SK-N-SH (cell line): Measurements from ENCODE around the gene PRKCA. TPM values are rescaled to one million over a fixed set of nuclear protein-coding genes. Genes with fewer than 3 reads are reported as not detected.

Source experiments
- CTCF ChIA-PET: fragments of 300-600, 350-600 bp; formaldehyde crosslinking; extraction: SDS; loops from one replicate; lab custom pipeline; 2021; lab: Yijun Ruan, JAX
- POLR2A ChIA-PET: fragments of 350-600 bp; sonication (Branson Sonifier 250); formaldehyde crosslinking; extraction: SDS; loops from one replicate; lab custom pipeline; 2020; ENCODE audit warnings: antibody characterized with exemption, inconsistent platforms; lab: Yijun Ruan, JAX
- DNase-seq: peaks from one replicate; pipeline ENCODE4 v3.0.0; 2012
- H2AFZ ChIP-seq: fragments of 200-600 bp; sonication (generic); 2 replicates; pipeline ENCODE4 v1.8.1; 2016; ENCODE audit warnings: antibody characterized with exemption, mild to moderate bottlenecking, low read depth
- H3F3A ChIP-seq: fragments of 200-600 bp; sonication (generic); replicated peaks from 2 replicates; pipeline ENCODE3; 2016; ENCODE audit warnings: antibody characterized with exemption, mild to moderate bottlenecking; ENCODE audit not compliant: insufficient read depth
- H3K27ac ChIP-seq, 2 experiments: fragments of 200-500 bp in 1 of 2; fragments of 200-600 bp in 1 of 2; sonication (Bioruptor generic) in 1 of 2; sonication (generic), shearing (Covaris generic) in 1 of 2; 2 replicates each; pipeline versions ENCODE4 v1.5.1 to v1.6.1; 2014 to 2016; ENCODE audit warnings: low read depth in 2 of 2, inconsistent platforms in 1 of 2, low read length in 1 of 2, mild to moderate bottlenecking in 1 of 2, mixed read lengths in 1 of 2
- H3K27me3 ChIP-seq: fragments of 200-600 bp; sonication (generic), shearing (Covaris generic); 2 replicates; pipeline ENCODE4 v1.6.1; 2016; ENCODE audit warnings: mixed run types; ENCODE audit not compliant: insufficient read depth
- H3K36me3 ChIP-seq, 2 experiments: fragments of 200-500 bp in 1 of 2; fragments of 200-600 bp in 1 of 2; sonication (Bioruptor generic) in 1 of 2; sonication (generic) in 1 of 2; replicated peaks in 1 of 2; 2 replicates each; pipeline versions ENCODE3 to v1.5.1; 2014 to 2016; ENCODE audit warnings: low read length in 1 of 2, mild to moderate bottlenecking in 1 of 2; ENCODE audit not compliant: insufficient read depth in 2 of 2, control insufficient read depth in 1 of 2
- H3K4me1 ChIP-seq, 2 experiments: fragments of 200-500 bp in 1 of 2; fragments of 200-600 bp in 1 of 2; sonication (Bioruptor generic) in 1 of 2; sonication (generic), shearing (Covaris generic) in 1 of 2; 2 replicates each; pipeline versions ENCODE4 v1.5.1 to v1.6.1; 2014 to 2016; ENCODE audit warnings: low read depth in 1 of 2, low read length in 1 of 2, mixed run types in 1 of 2; ENCODE audit not compliant: insufficient read depth in 2 of 2, control insufficient read depth in 1 of 2
- H3K4me2 ChIP-seq: fragments of 200-600 bp; sonication (generic), shearing (Covaris generic); 2 replicates; pipeline ENCODE4 v1.6.1; 2017; ENCODE audit warnings: mixed run types
- H3K4me3 ChIP-seq, 2 experiments: fragments of 200-500 bp in 1 of 2; fragments of 200-600 bp in 1 of 2; sonication (Bioruptor generic) in 1 of 2; sonication (generic), shearing (Covaris generic) in 1 of 2; 2 replicates each; pipeline versions ENCODE4 v1.5.1 to v1.8.1; 2014 to 2016; ENCODE audit warnings: low read depth in 2 of 2, inconsistent platforms in 1 of 2, low read length in 1 of 2, mild to moderate bottlenecking in 1 of 2, mixed read lengths in 1 of 2, moderate library complexity in 1 of 2
- H3K79me2 ChIP-seq: fragments of 200-600 bp; sonication (generic); 2 replicates; pipeline ENCODE4 v1.8.1; 2017; ENCODE audit warnings: mild to moderate bottlenecking; ENCODE audit not compliant: insufficient read depth
- H3K9ac ChIP-seq: fragments of 200-600 bp; sonication (generic); 2 replicates; pipeline ENCODE4 v1.6.1; 2017; ENCODE audit warnings: mixed run types
- H3K9me2 ChIP-seq: fragments of 200-600 bp; sonication (generic); 2 replicates; pipeline ENCODE4 v1.6.1; 2017; ENCODE audit warnings: mixed run types
- H3K9me3 ChIP-seq: fragments of 200-600 bp; sonication (generic); 2 replicates; pipeline ENCODE4 v1.6.1; 2017; ENCODE audit warnings: mixed run types, mild to moderate bottlenecking, moderate library complexity
- H4K20me1 ChIP-seq: fragments of 200-600 bp; sonication (generic); 2 replicates; pipeline ENCODE4 v1.6.1; 2017; ENCODE audit warnings: mild to moderate bottlenecking, mixed run types; ENCODE audit not compliant: insufficient read depth
- ELF1 ChIP-seq: IDR thresholded peaks from 2 replicates; pipeline ENCODE4 v1.4.0; 2012
- EP300 ChIP-seq, 2 experiments: IDR thresholded peaks; 2 replicates each; pipeline versions ENCODE4 v1.4.0 to v1.6.1; 2012; ENCODE audit warnings: borderline replicate concordance in 1 of 2, low read depth in 1 of 2, low read length in 1 of 2
- FOXJ3 ChIP-seq: sonication (generic); formaldehyde crosslinking; IDR thresholded peaks from 2 replicates; pipeline ENCODE4 v1.5.1; 2020; ENCODE audit warnings: mild to moderate bottlenecking, missing genetic modification reagents
- FOXM1 ChIP-seq: IDR thresholded peaks from 2 replicates; pipeline ENCODE4 v1.4.0; 2012; ENCODE audit warnings: low read depth, mild to moderate bottlenecking
- GABPA ChIP-seq: IDR thresholded peaks from 2 replicates; pipeline ENCODE4 v1.4.0; 2012; ENCODE audit warnings: low read depth, mild to moderate bottlenecking
- GATA2 ChIP-seq: sonication (generic); formaldehyde crosslinking; IDR thresholded peaks from 2 replicates; pipeline ENCODE4 v1.5.0; 2020; ENCODE audit warnings: mild to moderate bottlenecking, missing genetic modification reagents
- IRF3 ChIP-seq: fragments of 150-350 bp; IDR thresholded peaks from 2 replicates; pipeline ENCODE4 v1.6.1; 2016; ENCODE audit warnings: mild to moderate bottlenecking, low read depth, low read length
- JUND ChIP-seq: IDR thresholded peaks from 2 replicates; pipeline ENCODE4 v1.4.0; 2012
- MEF2A ChIP-seq: IDR thresholded peaks from 2 replicates; pipeline ENCODE4 v1.4.0; 2012; ENCODE audit warnings: low read depth, borderline replicate concordance
- NFIC ChIP-seq: IDR thresholded peaks from 2 replicates; pipeline ENCODE4 v1.4.0; 2012; ENCODE audit warnings: borderline replicate concordance
- NRF1 ChIP-seq: IDR thresholded peaks from 2 replicates; pipeline ENCODE4 v1.6.1; 2012; ENCODE audit warnings: low read depth, mild to moderate bottlenecking, low read length
- PBX3 ChIP-seq: IDR thresholded peaks from 2 replicates; pipeline ENCODE4; 2012
- RXRA ChIP-seq: IDR thresholded peaks from 2 replicates; pipeline ENCODE4 v1.4.0; 2012; ENCODE audit warnings: low read depth, mild to moderate bottlenecking, borderline replicate concordance
- TCF12 ChIP-seq: IDR thresholded peaks from 2 replicates; pipeline ENCODE4 v1.4.0; 2012
- TEAD4 ChIP-seq: IDR thresholded peaks from 2 replicates; pipeline ENCODE4 v1.4.0; 2012; ENCODE audit warnings: mild to moderate bottlenecking, borderline replicate concordance; ENCODE audit not compliant: insufficient read depth
- USF1 ChIP-seq: IDR thresholded peaks from 2 replicates; pipeline ENCODE4 v1.4.0; 2012; ENCODE audit warnings: low read depth, borderline replicate concordance
- YY1 ChIP-seq: IDR thresholded peaks from 2 replicates; pipeline ENCODE4 v1.4.0; 2012; ENCODE audit warnings: low read depth, mild to moderate bottlenecking
- WGBS: methylation state at CpG from one replicate; pipeline ENCODE4 v1.1.6; 2017; ENCODE audit warnings: low lambda C conversion rate; 5-methylcytosine and 5-hydroxymethylcytosine counted together
- polyA plus RNA-seq, 3 experiments: library from polyadenylated mRNA; depleted of rRNA; stranded (reverse); fragments of >200 nt; gene quantifications; 2 replicates each; pipeline ENCODE4 v1.2.3, GENCODE V29; 2012
- TF ChIP-seq, protein P1 (sequence below): fragments of 150-350 bp; IDR thresholded peaks from 2 replicates; pipeline ENCODE4 v1.6.1; 2017; ENCODE audit warnings: antibody characterized with exemption, low read length, low read depth, borderline replicate concordance
- TF ChIP-seq, protein P2 (sequence below): IDR thresholded peaks from 2 replicates; pipeline ENCODE4 v1.4.0; 2012; ENCODE audit warnings: low read depth
- TF ChIP-seq, protein P3 (sequence below): IDR thresholded peaks from 2 replicates; pipeline ENCODE4 v1.4.0; 2012; ENCODE audit warnings: low read depth, borderline replicate concordance

The PRKCA gene
- polyA plus RNA-seq, 1 of the 3 experiments (the other 2 are of a cell fraction), result 108 TPM

- POLR2A ChIA-PET, result no interaction called here
- no peak overlapping the region for H3K27ac ChIP-seq
- 34% methylated on average over 3 of the region's 3 CpGs for WGBS
- no peak for DNase-seq
- H3K9me2 ChIP-seq, result no peaks in the 10 kb centered on the region
- H3K36me3 ChIP-seq, result no peaks in the 10 kb centered on the region
- H3K9me3 ChIP-seq, result no peaks in the 10 kb centered on the region; the same call in 1 of the 2 replicates
- H2AFZ ChIP-seq, result no peak overlapping the region
- H3K4me2 ChIP-seq, result no peak overlapping the region
- H3K9ac ChIP-seq, result no peak overlapping the region
- H4K20me1 ChIP-seq, result no peaks in the 10 kb centered on the region
- TF ChIP-seq FOXJ3 (CRISPR knock-in tag), result no peak
- TF ChIP-seq FOXM1, result no peak
- no peak for TF ChIP-seq YY1
- no peak for TF ChIP-seq EP300 (IDR thresholded peaks at IDR 0.05; ENCODE audit: borderline replicate concordance in 1 of 2, low read depth in 1 of 2, low read length in 1 of 2)
- TF ChIP-seq JUND, result no peak
- no peak for TF ChIP-seq RXRA
- TF ChIP-seq NRF1, result no peak
- TF ChIP-seq, protein P1, sequence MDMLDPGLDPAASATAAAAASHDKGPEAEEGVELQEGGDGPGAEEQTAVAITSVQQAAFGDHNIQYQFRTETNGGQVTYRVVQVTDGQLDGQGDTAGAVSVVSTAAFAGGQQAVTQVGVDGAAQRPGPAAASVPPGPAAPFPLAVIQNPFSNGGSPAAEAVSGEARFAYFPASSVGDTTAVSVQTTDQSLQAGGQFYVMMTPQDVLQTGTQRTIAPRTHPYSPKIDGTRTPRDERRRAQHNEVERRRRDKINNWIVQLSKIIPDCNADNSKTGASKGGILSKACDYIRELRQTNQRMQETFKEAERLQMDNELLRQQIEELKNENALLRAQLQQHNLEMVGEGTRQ, result no peak
- TF ChIP-seq NFIC, result no peak
- TF ChIP-seq TEAD4, result no peak
- no peak for TF ChIP-seq USF1
- TF ChIP-seq GABPA, result no peak
- no peak for TF ChIP-seq TCF12
- no peak for TF ChIP-seq ELF1
- TF ChIP-seq IRF3, result no peak
- TF ChIP-seq, protein P2, sequence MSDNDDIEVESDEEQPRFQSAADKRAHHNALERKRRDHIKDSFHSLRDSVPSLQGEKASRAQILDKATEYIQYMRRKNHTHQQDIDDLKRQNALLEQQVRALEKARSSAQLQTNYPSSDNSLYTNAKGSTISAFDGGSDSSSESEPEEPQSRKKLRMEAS, result no peak
- TF ChIP-seq, protein P3, sequence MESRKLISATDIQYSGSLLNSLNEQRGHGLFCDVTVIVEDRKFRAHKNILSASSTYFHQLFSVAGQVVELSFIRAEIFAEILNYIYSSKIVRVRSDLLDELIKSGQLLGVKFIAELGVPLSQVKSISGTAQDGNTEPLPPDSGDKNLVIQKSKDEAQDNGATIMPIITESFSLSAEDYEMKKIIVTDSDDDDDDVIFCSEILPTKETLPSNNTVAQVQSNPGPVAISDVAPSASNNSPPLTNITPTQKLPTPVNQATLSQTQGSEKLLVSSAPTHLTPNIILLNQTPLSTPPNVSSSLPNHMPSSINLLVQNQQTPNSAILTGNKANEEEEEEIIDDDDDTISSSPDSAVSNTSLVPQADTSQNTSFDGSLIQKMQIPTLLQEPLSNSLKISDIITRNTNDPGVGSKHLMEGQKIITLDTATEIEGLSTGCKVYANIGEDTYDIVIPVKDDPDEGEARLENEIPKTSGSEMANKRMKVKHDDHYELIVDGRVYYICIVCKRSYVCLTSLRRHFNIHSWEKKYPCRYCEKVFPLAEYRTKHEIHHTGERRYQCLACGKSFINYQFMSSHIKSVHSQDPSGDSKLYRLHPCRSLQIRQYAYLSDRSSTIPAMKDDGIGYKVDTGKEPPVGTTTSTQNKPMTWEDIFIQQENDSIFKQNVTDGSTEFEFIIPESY, result no peak
- no peak for TF ChIP-seq PBX3
- no peak for TF ChIP-seq MEF2A
- TF ChIP-seq GATA2 (CRISPR knock-in tag), result no peak
- TF ChIP-seq, all 33 proteins: peak for 0
- Histone ChIP-seq H3K4me1 (no peaks in the 10 kb centered on the region), H3K4me3 (no peak overlapping the region), H3K27me3 (peaks cover 4% of the 10 kb centered on the region; the same call in 1 of the 2 replicates), H3F3A (no peaks in the 10 kb centered on the region), H3K79me2 (no peaks in the 10 kb centered on the region)
- CTCF ChIA-PET, result interaction anchor here (0.7 to 1.2 kb wide), 4 partner anchors 10 to 589 kb away, joined by 3 to 5 read pairs (median 4); partner anchors contain the start of gene CACNG5
These were observed 548.3 kb downstream of the PRKCA start for GRCh38 chr17:66850692-66851091.
